ENCODE measurements around the gene MKKS. TPM values are rescaled to one million over a fixed set of nuclear protein-coding genes. Genes with fewer than 3 reads are reported as not detected.

The MKKS gene
- total RNA-seq, 1 experiment from 2014 or later: 19.9 TPM

- Histone ChIP-seq H3K9me2 (ENCODE audit: insufficient read depth) (no peaks in the 10 kb centered on the region), H2AFZ (ENCODE audit: low read depth, low read length, poor library complexity, severe bottlenecking) (no peak overlapping the region), H3K9ac (ENCODE audit: low read length) (no peak overlapping the region), H4K20me1 (ENCODE audit: insufficient read depth) (no peaks in the 10 kb centered on the region), H3K27ac (ENCODE audit: low read depth, low read length) (no peak overlapping the region), H3K4me2 (ENCODE audit: low read length) (no peak overlapping the region), H3K9me3 (ENCODE audit: control insufficient read depth in 1 of 2, insufficient read depth in 1 of 2, low read depth in 1 of 2, low read length in 2 of 2) (no peaks in the 10 kb centered on the region), H3K4me1 (ENCODE audit: control insufficient read depth in 1 of 2, insufficient read depth in 2 of 2, low read length in 2 of 2) (peaks cover 29 to 34% of the 10 kb centered on the region in 2 experiments), H3K4me3 (replicated peaks in 1 of 2; ENCODE audit: low read depth in 1 of 2, low read length in 2 of 2) (no peak overlapping the region), H3K27me3 (ENCODE audit: insufficient read depth, low read length) (no peaks in the 10 kb centered on the region), H3K79me2 (ENCODE audit: insufficient read depth, low read length) (no peaks in the 10 kb centered on the region), H3K36me3 (ENCODE audit: control insufficient read depth in 1 of 2, insufficient read depth in 2 of 2, low read length in 2 of 2) (0 out of 4 replicates have a peak, but pooled peaks cover 0 to 3% of the 10 kb centered on the region in 2 experiments)
- RAD21 ChIA-PET (ENCODE audit: low non-redundant PET in 1 of 2, low total read pairs in 2 of 2, uncharacterized antibody in 2 of 2, unreplicated experiment in 2 of 2): no interaction called here
- CTCF ChIA-PET: no interaction called here
- intact Hi-C loops (cut with micrococcal nuclease): loop anchor here (10.0 kb wide), 1 partner anchor 808 kb away; no protein-coding TSS in a partner anchor
- no TSS peak for BruUV-seq (replicated peaks)
- no peak for DNase-seq (ENCODE audit: low read depth, low spot score)
- POLR2A ChIA-PET: no interaction called here
- no peak for TF ChIP-seq EZH2phosphoT487 (IDR thresholded peaks at IDR 0.05; ENCODE audit: borderline replicate concordance)
- TF ChIP-seq YY1 (IDR thresholded peaks at IDR 0.05; ENCODE audit: extremely low read depth, insufficient replicate concordance, low read depth, low read length): no peak
- ATAC-seq: no peak
Observed at GRCh38 chr20:10466855-10467254, 32.8 kb upstream of the MKKS start.

- Histone ChIP-seq H3K4me1 (ENCODE audit: control insufficient read depth in 1 of 2, insufficient read depth in 2 of 2, low read length in 2 of 2) (peaks cover 29 to 34% of the 10 kb centered on the region in 2 experiments), H3K4me3 (replicated peaks in 1 of 2; ENCODE audit: low read depth in 1 of 2, low read length in 2 of 2) (no peak overlapping the region), H2AFZ (ENCODE audit: low read depth, low read length, poor library complexity, severe bottlenecking) (no peak overlapping the region), H3K9ac (ENCODE audit: low read length) (no peak overlapping the region), H3K36me3 (ENCODE audit: control insufficient read depth in 1 of 2, insufficient read depth in 2 of 2, low read length in 2 of 2) (0 out of 4 replicates have a peak, but pooled peaks cover 0 to 3% of the 10 kb centered on the region in 2 experiments), H3K27me3 (ENCODE audit: insufficient read depth, low read length) (no peaks in the 10 kb centered on the region), H3K9me2 (ENCODE audit: insufficient read depth) (no peaks in the 10 kb centered on the region), H4K20me1 (ENCODE audit: insufficient read depth) (no peaks in the 10 kb centered on the region), H3K27ac (ENCODE audit: low read depth, low read length) (no peak overlapping the region), H3K79me2 (ENCODE audit: insufficient read depth, low read length) (no peaks in the 10 kb centered on the region), H3K4me2 (ENCODE audit: low read length) (no peak overlapping the region), H3K9me3 (ENCODE audit: control insufficient read depth in 1 of 2, insufficient read depth in 1 of 2, low read depth in 1 of 2, low read length in 2 of 2) (no peaks in the 10 kb centered on the region)
- ChIA-PET RAD21 (ENCODE audit: low non-redundant PET in 1 of 2, low total read pairs in 2 of 2, uncharacterized antibody in 2 of 2, unreplicated experiment in 2 of 2) (no interaction called here), POLR2A (no interaction called here), CTCF (no interaction called here)
- TF ChIP-seq ATF3 (IDR thresholded peaks at IDR 0.05): no peak
- TF ChIP-seq EZH2phosphoT487 (IDR thresholded peaks at IDR 0.05; ENCODE audit: borderline replicate concordance): no peak
- TF ChIP-seq CEBPB (IDR thresholded peaks at IDR 0.05; ENCODE audit: low read depth): no peak
- TF ChIP-seq POLR2A (IDR thresholded peaks at IDR 0.05; ENCODE audit: borderline replicate concordance, extremely low read depth, insufficient read depth, insufficient read length): no peak
- TF ChIP-seq POLR2AphosphoS5 (IDR thresholded peaks at IDR 0.05; ENCODE audit: low read depth, low read length): no peak
- no peak for TF ChIP-seq JUND (IDR thresholded peaks at IDR 0.05)
- TF ChIP-seq FOSL1 (IDR thresholded peaks at IDR 0.05; ENCODE audit: low read depth): no peak
- TF ChIP-seq ZFX (IDR thresholded peaks at IDR 0.05): no peak
- no TSS peak for BruUV-seq (replicated peaks)
- ATAC-seq (no peak), DNase-seq (ENCODE audit: low read depth, low spot score) (no peak)
- intact Hi-C loops (cut with micrococcal nuclease): loop anchor here (10.0 kb wide), 1 partner anchor 808 kb away; no protein-coding TSS in a partner anchor
Observed at GRCh38 chr20:10466325-10466724, 32.3 kb upstream of the MKKS start.

All from HCT116 (cell line).